ENCODE measurements around the gene ZNF284. TPM values are rescaled to one million over a fixed set of nuclear protein-coding genes. Genes with fewer than 3 reads are reported as not detected.

The ZNF284 gene
- total and polyA plus RNA-seq, 2 experiments from 2014 or later, result 1.9 to 2.0 TPM

- Histone ChIP-seq H3K36me3 (ENCODE audit: low read depth) (peaks cover 51% of the 10 kb centered on the region), H3F3A (ENCODE audit: insufficient read depth) (peaks cover 24% of the 10 kb centered on the region; the same call in 1 of the 2 replicates), H3K9me2 (ENCODE audit: insufficient read depth) (no peaks in the 10 kb centered on the region), H4K20me1 (ENCODE audit: insufficient read depth) (no peaks in the 10 kb centered on the region), H3K9me3 (ENCODE audit: low read depth) (no peaks in the 10 kb centered on the region), H3K4me1 (ENCODE audit: insufficient read depth) (no peaks in the 10 kb centered on the region), H2AFZ (no peak overlapping the region), H3K9ac (no peak overlapping the region), H3K79me2 (ENCODE audit: insufficient read depth) (peaks cover 6% of the 10 kb centered on the region; the same call in 1 of the 2 replicates), H3K27me3 (replicated peaks; ENCODE audit: insufficient read depth) (no peaks in the 10 kb centered on the region), H3K4me3 (no peak overlapping the region), H3K4me2 (ENCODE audit: unreplicated experiment) (no peak overlapping the region), H3K27ac (no peak overlapping the region)
- 96 to 97% methylated on average over 3 of the region's 3 CpGs for WGBS, 2 experiments (ENCODE audit: low coverage in 1 of 2, low lambda C conversion rate in 2 of 2, missing lambda C conversion rate in 2 of 2)
- no peak for TF ChIP-seq EZH2phosphoT487 (IDR thresholded peaks at IDR 0.05; ENCODE audit: insufficient read depth, low read depth)
- TF ChIP-seq EZH2 (IDR thresholded peaks at IDR 0.05; ENCODE audit: insufficient read depth, poor library complexity, severe bottlenecking), result no peak
- in situ Hi-C loops (cut with MboI), result no loop called here
- DNase-seq, result no peak
These were observed 35.8 kb downstream of the ZNF284 start for GRCh38 chr19:44107751-44108150.

- peaks cover 35% of the 10 kb centered on the region for H3K36me3 ChIP-seq (ENCODE audit: low read depth)
- no peak overlapping the region for H2AFZ ChIP-seq
- H3K9ac ChIP-seq, result no peak overlapping the region
- TF ChIP-seq EZH2phosphoT487 (IDR thresholded peaks at IDR 0.05; ENCODE audit: insufficient read depth, low read depth) (no peak), EZH2 (IDR thresholded peaks at IDR 0.05; ENCODE audit: insufficient read depth, poor library complexity, severe bottlenecking) (no peak)
- no peak overlapping the region for H3K27ac ChIP-seq
- H3K79me2 ChIP-seq (ENCODE audit: insufficient read depth), result peaks cover 15% of the 10 kb centered on the region
- no peaks in the 10 kb centered on the region for H4K20me1 ChIP-seq (ENCODE audit: insufficient read depth)
- in situ Hi-C loops (cut with MboI), result no loop called here
- peaks cover 4% of the 10 kb centered on the region for H3K4me1 ChIP-seq (ENCODE audit: insufficient read depth)
- no peak overlapping the region for H3K4me2 ChIP-seq (ENCODE audit: unreplicated experiment)
- DNase-seq, result no peak
- H3F3A ChIP-seq (ENCODE audit: insufficient read depth), result peaks cover 21% of the 10 kb centered on the region; the same call in 1 of the 2 replicates
- no peaks in the 10 kb centered on the region for H3K9me3 ChIP-seq (ENCODE audit: low read depth)
- H3K9me2 ChIP-seq (ENCODE audit: insufficient read depth), result no peaks in the 10 kb centered on the region
- H3K27me3 ChIP-seq (replicated peaks; ENCODE audit: insufficient read depth), result no peaks in the 10 kb centered on the region
- H3K4me3 ChIP-seq, result no peak overlapping the region
These were observed 37.5 kb downstream of the ZNF284 start for GRCh38 chr19:44109458-44109857.

GRCh38 chr19:44111910-44112463, 40.0 kb downstream of the ZNF284 start:
- 8% methylated on average over 17 of the region's 17 CpGs for WGBS, 2 experiments (ENCODE audit: low coverage in 1 of 2, low lambda C conversion rate in 2 of 2, missing lambda C conversion rate in 2 of 2)
- Histone ChIP-seq H3K9me2 (ENCODE audit: insufficient read depth) (no peaks in the 10 kb centered on the region), H3K27ac (peak overlapping the region; percentile 73), H3K9ac (peak overlapping the region; percentile 94), H2AFZ (peak overlapping the region; percentile 99), H3K4me3 (peak overlapping the region; percentile 91), H3K4me2 (ENCODE audit: unreplicated experiment) (peak overlapping the region; percentile 97), H3F3A (ENCODE audit: insufficient read depth) (peaks cover 21% of the 10 kb centered on the region; the same call in 1 of the 2 replicates), H3K4me1 (ENCODE audit: insufficient read depth) (peaks cover 7% of the 10 kb centered on the region), H3K79me2 (ENCODE audit: insufficient read depth) (peaks cover 33% of the 10 kb centered on the region), H4K20me1 (ENCODE audit: insufficient read depth) (no peaks in the 10 kb centered on the region), H3K9me3 (ENCODE audit: low read depth) (no peaks in the 10 kb centered on the region), H3K36me3 (ENCODE audit: low read depth) (peaks cover 28% of the 10 kb centered on the region), H3K27me3 (replicated peaks; ENCODE audit: insufficient read depth) (no peaks in the 10 kb centered on the region)
- peak; percentile 90 for DNase-seq
- no peak for TF ChIP-seq EZH2 (IDR thresholded peaks at IDR 0.05; ENCODE audit: insufficient read depth, poor library complexity, severe bottlenecking)
- in situ Hi-C loops (cut with MboI), result no loop called here

GRCh38 chr19:44112802-44113137, 40.8 kb downstream of the ZNF284 start:
- H2AFZ ChIP-seq, result peak overlapping the region; percentile 99
- peak overlapping the region; percentile 94 for H3K9ac ChIP-seq
- no peaks in the 10 kb centered on the region for H3K27me3 ChIP-seq (replicated peaks; ENCODE audit: insufficient read depth)
- peaks cover 7% of the 10 kb centered on the region for H3K4me1 ChIP-seq (ENCODE audit: insufficient read depth)
- H4K20me1 ChIP-seq (ENCODE audit: insufficient read depth), result no peaks in the 10 kb centered on the region
- H3K4me3 ChIP-seq, result peak overlapping the region; percentile 91
- H3K79me2 ChIP-seq (ENCODE audit: insufficient read depth), result peaks cover 33% of the 10 kb centered on the region
- H3K27ac ChIP-seq, result peak overlapping the region; percentile 73
- 1 to 2% methylated on average over 11 of the region's 11 CpGs for WGBS, 2 experiments (ENCODE audit: low coverage in 1 of 2, low lambda C conversion rate in 2 of 2, missing lambda C conversion rate in 2 of 2)
- DNase-seq, result no peak
- peaks cover 21% of the 10 kb centered on the region; the same call in 1 of the 2 replicates for H3F3A ChIP-seq (ENCODE audit: insufficient read depth)
- in situ Hi-C loops (cut with MboI), result no loop called here
- no peak for TF ChIP-seq EZH2 (IDR thresholded peaks at IDR 0.05; ENCODE audit: insufficient read depth, poor library complexity, severe bottlenecking)
- peaks cover 24% of the 10 kb centered on the region for H3K36me3 ChIP-seq (ENCODE audit: low read depth)
- no peaks in the 10 kb centered on the region for H3K9me3 ChIP-seq (ENCODE audit: low read depth)
- peak overlapping the region; percentile 97 for H3K4me2 ChIP-seq (ENCODE audit: unreplicated experiment)
- H3K9me2 ChIP-seq (ENCODE audit: insufficient read depth), result no peaks in the 10 kb centered on the region
